H54 (cell line): ENCODE measurements around the gene PAK2.

Source experiments
- DNase-seq: peaks from one replicate; pipeline ENCODE4 v3.0.0; 2011; ENCODE audit warnings: low spot score, mixed read lengths; ENCODE audit not compliant: insufficient read length
- FAIRE-seq: peaks from 3 replicates; lab custom pipeline; 2011; peaks lifted over from hg19 to GRCh38; lab: Jason Lieb, UNC
- POLR2A ChIP-seq: IDR thresholded peaks from 2 replicates; pipeline ENCODE4 v1.6.1; 2011; ENCODE audit warnings: low read depth, mild to moderate bottlenecking, low read length

Gene PAK2

DNA sequence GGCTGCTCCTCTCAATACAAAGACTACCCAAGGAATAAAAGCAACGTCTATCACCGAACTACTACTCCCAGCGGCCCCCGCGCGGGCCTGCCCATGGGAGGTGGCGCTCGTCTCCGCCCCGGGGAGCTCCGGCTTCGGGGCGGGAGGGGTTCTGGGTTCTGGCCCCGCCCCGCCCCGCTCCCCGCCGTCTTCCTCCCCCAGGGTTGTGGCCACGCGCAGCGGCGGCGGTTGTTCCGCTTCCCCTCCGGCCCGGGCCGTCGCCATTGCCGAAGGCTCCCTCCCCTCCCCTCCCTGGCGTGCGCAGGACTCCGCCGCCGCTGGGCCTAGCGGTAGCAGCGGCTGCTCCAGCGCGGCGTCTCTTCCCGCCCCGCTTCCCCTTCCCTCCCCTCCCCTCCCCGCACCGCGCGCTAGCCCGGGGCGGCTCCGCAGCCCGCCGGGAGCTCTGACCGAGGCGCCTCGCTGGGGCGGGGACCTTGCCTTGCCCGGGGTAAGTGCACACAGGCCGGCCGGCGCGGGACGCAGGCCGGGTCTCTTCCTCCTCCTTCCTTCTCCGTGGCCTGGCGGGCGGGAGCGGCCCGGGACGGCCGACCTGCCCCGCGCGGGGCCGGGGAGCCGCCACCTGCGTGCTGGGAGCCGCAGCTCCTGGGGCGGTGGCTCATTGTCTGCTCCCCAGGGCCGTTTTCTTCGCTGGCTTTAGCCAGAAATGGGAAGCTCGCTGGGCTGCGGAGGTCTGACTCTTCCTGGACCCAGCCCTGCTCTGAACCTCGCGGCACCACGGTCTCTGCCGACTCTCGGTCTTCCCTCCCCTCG lies at the start of gene PAK2:
Gene PAK2 (plus strand): TSS at position 187 of the 810 bp plus-strand sequence. CDS start 42,790 bp downstream, outside the sequence.
- FAIRE-seq, result peak; percentile 94
- peak; percentile 90 for TF ChIP-seq POLR2A

DNA sequence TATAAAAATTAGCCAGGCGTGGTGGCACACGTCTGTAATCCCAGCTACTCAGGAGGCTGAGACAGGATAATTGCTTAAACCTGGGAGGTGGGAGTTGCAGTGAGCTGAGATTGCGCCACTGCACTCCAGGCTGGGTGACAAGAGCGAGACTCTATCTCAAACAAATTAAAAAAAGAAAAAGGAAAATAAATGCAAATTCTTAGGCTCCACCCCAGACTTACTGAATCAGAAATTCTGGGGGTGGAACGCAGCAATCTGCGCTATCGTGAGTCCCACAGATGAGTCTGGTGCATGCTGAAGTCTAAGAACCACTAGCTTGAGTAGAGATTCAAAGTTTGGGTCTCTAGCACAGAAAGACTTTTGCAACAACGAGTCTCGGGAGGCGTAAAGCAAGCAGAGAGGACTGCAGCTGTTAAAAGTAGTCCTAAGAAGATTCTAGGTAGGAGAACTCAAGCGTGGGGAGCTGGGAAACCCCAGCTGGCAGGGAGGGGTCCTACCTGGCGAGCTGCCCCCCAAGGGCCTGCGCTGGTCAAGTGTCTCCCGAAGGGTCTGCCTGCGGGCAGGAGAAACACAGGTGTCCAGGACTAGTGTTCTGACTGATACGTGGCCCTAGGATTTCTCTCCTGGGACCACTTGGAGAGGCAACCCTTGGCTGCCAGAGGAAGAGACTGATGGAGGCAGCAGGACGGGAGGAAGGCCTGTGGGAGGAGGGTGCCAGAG lies 49.6 kb upstream of the PAK2 start:
- FAIRE-seq (no peak), DNase-seq (no peak)
- TF ChIP-seq POLR2A, result no peak

More for the DNA sequence above, at the start of gene PAK2:
- peak; percentile 88 for DNase-seq

DNA sequence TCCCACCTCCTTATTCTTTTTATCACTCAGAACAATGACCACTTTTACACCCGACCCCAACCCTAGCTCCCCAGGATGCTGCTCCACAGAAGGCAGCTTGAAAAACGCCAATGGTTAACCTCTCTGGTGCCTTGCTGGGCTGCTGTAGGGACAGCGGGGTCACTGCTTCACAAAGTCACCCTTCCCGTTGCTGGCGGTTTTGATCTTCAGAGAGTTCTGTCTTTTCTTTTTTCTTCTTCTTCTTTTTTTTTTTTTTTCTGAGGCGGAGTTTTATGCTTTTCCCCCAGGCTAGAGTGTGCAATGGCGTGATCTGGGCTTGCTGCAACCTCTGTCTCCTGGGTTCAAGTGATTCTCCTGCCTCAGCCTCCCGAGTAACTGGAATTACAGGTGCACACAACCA lies 48.3 kb upstream of the PAK2 start:
- no peak for TF ChIP-seq POLR2A
- DNase-seq (no peak), FAIRE-seq (no peak)

DNA sequence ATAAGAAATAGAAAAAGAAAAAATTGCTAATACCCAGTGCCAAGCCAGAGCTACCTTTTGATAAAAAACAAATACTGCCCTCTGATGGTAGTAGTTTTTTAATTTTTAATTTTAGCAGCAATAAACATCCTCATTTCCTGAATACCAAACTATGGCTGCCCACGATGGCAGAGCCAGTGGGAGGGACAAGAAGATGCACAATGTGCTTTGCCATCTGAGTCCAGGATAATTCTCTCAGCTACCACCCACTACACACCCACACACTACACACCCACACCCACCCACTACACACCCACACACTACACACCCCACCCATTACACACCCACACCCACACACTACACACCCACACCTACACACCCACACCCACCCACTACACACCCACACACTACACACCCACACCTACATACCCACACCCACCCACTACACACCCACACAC lies 45.4 kb upstream of the PAK2 start:
- no peak for FAIRE-seq
- DNase-seq, result peak; percentile 38

DNA sequence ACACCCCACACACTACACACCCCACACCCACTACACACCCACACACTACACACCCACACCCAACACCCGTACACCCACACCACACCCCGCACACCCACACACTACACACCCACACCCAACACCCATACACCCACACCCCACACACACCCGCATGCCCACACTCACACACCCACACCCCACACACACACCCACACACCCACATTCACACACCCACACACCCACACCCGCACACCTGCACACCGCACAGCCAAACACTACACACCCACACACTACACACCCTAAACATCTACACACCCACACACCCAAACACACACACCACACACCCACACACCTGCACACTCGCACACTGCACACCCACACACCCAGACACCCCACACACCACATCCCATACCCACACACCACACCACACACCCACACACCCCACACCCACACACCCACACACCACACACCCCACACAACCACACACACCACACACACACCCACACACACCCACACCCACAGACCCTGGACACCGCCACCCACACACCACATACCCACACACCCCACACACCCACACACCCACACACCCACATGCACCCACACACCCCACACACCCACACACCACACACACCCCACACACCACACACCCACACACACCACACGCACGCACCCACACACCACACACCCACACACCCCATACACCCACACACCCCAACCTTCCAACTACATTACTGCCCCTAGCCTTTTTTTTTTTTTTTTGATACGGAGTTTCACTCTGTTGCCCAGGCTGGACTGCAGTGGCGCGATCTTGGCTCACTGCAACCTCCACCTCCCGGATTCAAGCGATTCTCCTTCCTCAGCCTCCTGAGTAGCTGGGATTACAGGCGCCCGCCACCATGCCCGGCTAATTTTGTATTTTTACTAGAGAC lies 44.5 kb upstream of the PAK2 start:
- no peak for TF ChIP-seq POLR2A

More for the DNA sequence above, 45.4 kb upstream of the PAK2 start:
- no peak for TF ChIP-seq POLR2A

DNA sequence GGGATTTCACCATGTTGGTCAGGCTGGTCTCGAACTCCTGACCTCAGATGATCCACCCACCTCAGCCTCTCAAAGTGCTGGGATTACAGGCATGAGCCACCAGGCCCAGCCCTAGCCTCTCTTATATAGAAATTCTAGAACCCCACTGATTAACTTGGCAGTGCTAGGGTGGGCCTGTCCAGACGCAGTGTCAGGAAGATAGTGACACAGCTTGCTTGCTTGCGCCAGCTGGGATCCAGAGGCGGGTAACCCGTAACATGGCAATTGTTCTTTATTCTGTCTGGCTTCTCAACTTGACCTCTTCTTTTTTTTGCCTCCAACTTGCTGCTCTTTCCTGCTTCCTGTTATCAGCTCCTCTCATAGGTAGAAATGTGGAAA lies 43.8 kb upstream of the PAK2 start:
- no peak for DNase-seq
- no peak for FAIRE-seq
- TF ChIP-seq POLR2A, result no peak

More for the DNA sequence above, 44.5 kb upstream of the PAK2 start:
- FAIRE-seq (no peak), DNase-seq (no peak)

DNA sequence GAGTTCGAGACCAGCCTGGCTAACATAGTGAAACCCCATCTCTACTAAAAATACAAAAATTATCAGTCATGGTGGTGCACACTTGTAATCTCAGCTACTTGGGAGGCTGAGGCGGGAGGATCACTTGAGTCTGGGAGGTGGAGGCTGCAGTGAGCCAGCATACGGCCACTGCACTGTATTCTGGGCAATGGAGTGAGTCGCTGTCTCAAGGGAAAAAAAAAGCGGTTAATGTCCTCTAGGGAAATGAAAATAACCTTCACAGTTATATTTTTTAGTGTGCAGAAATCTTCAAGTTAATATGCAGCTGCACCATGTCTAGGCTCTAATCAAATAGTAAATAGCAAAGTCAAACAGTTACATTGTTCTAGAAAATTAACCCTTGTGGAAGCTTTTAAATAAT lies 42.4 kb upstream of the PAK2 start:
- no peak for FAIRE-seq
- TF ChIP-seq POLR2A, result no peak
- no peak for DNase-seq

DNA sequence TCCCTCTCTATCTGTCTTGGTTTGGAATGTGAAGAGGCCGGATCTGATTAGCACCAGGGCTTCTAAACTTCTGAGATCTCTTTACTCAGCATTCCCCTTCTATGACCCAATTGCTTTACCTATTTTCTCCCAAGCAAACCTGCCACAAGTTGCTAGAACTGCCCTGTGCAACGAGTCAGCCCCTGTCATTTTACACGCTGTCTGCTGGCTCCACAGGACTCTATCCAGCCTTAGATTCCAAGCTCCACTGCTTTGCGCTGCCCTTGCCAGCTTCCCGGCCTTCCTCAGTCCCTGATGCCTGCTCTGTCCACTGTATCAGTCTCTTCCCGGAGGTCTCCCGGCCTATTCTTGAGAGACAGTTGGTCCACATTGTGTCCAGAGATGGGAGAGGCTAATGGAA lies 39.9 kb upstream of the PAK2 start:
- FAIRE-seq (no peak), DNase-seq (no peak)
- no peak for TF ChIP-seq POLR2A

DNA sequence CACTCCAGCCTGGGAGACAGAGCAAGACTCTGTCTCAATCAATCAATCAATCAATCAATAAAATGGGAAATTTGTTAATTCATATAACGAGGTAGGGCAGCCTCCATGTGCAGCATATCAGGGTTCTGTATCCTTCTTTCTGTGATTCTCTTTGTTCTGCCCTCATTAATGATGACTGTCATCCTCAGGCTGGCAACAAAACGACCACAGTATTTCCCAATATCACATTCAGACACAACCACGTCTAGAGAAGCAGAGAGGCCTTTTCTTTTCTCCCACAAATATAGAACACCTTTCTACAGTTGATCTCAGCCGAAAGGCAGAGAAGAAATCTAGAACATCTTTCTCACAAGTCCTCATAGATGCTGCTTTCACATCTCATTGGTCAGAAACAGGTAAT lies 38.9 kb upstream of the PAK2 start:
- no peak for FAIRE-seq
- no peak for TF ChIP-seq POLR2A
- DNase-seq, result no peak

DNA sequence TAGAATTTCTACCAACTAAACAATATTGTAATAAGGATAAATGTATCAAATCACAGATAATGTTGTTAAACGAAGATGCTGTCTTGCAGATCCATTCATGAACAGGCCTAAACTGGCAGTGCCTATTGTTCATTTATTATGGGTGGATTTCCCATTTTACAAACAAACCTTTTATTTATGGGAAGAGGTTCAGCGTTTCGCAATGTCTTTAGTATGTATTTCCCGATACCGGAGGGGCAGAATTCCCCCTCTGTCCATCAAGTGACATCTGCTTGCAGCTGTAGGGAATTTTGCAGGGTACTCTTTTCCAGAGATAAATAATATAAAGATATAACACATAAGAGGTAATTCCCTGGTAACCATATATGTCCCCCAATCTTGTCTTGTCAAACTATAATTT lies 33.3 kb upstream of the PAK2 start:
- DNase-seq (no peak), FAIRE-seq (peak; percentile 75)
- no peak for TF ChIP-seq POLR2A

DNA sequence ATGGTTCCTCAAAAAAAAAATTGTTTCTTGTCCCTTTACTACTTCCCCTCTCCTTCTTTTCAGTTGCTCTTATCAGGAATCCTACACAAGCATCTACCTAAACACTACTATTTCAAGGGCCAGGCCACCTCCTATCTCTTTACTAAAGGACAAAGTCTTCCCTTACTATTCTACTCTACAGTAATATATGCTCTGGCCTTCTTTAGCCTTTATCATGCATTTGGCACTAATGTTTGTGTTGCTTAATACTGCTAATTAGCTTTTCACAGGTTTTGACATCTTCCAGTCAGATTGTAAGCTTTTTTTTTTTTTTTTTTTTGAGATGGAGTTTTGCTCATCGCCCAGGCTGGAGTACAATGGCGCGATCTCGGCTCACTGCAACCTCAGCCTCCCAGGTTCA lies 32.9 kb upstream of the PAK2 start:
- FAIRE-seq, result no peak
- no peak for TF ChIP-seq POLR2A
- no peak for DNase-seq

DNA sequence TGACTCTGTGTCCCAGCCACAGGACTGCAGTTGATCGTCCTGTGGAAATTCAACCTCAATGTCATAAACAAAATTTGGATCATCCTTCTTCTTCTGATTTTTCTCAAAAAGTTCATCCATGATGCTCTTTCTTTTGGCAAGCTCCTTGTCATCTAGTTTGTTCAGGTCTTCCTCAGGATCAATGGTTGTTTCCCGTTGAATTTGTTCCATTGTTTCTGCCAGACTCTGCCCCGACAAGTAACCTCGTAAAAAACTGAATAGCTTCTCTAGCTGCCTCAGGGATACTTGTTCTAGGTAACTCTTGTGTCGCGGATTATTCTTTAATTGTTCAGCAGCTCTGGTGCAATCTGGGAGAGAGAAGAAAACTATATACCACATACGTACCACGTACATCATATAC lies 32.1 kb upstream of the PAK2 start:
- FAIRE-seq, result no peak
- no peak for TF ChIP-seq POLR2A

DNA sequence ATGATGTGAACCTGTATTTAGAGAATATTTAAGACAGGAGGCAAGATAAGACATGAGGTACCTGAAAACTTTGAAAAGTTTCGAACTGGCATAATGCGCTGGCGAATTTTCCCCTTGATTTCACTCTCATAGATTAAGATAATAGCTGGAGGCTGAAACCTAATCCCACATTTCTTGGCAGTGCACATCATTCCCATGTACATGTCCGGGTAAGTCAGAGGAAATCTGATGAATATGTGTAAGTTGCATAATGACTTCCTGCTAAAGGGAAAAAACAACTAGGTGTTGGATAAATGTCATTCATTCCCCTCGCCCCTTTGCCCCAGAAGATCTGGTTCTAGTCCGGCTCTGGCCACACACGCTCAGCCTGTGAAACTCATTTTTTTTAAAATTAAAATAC lies 31.2 kb upstream of the PAK2 start:
- DNase-seq (no peak), FAIRE-seq (no peak)
- TF ChIP-seq POLR2A, result no peak

More for the DNA sequence above, 32.1 kb upstream of the PAK2 start:
- no peak for DNase-seq
